ENCODE results near the gene PRPSAP1.

GRCh38 chr17:76314392-76315227 lies 39.1 kb downstream of the PRPSAP1 start:
- TF ChIP-seq CTCF (conservative IDR thresholded peaks at IDR 0.05) (no peak), EZH2 (IDR thresholded peaks at IDR 0.05; ENCODE audit: low read depth) (no peak)
